Activated naive CD4-positive, alpha-beta T cell treated with anti-CD3 and anti-CD28 coated beads for 36 hours (primary cell): ENCODE measurements around the gene SYVN1. TPM values are rescaled to one million over a fixed set of nuclear protein-coding genes. Genes with fewer than 3 reads are reported as not detected.
"Not testable (repeated sequence)": the region's sequence is repeated elsewhere in the genome, so short reads cannot be mapped to it uniquely, and the experiment has no call there.

Source experiments
- CTCF ChIA-PET: fragments of 350-600 bp; sonication (Branson Sonifier 250); formaldehyde crosslinking; loops from one replicate; lab custom pipeline; 2021; ENCODE audit warnings: antibody characterized with exemption; lab: Charles Lee
- DNase-seq: peaks from one replicate; pipeline ENCODE4 v3.0.0-alpha.2; 2020
- H3K27ac Mint-ChIP-seq: one replicate; pipeline ENCODE4 v1.8.0; 2021; ENCODE audit warnings: mild to moderate bottlenecking, mixed read lengths
- H3K27me3 Mint-ChIP-seq: one replicate; pipeline ENCODE4 v1.8.0; 2021; ENCODE audit warnings: low read depth, mixed read lengths
- H3K36me3 Mint-ChIP-seq: one replicate; pipeline ENCODE4 v1.8.0; 2021; ENCODE audit warnings: low read depth, mixed read lengths
- H3K4me1 Mint-ChIP-seq: one replicate; pipeline ENCODE4 v1.8.0; 2021; ENCODE audit warnings: low read depth, mixed read lengths
- H3K4me3 Mint-ChIP-seq: one replicate; pipeline ENCODE4 v1.8.0; 2021; ENCODE audit warnings: mild to moderate bottlenecking, moderate library complexity, mixed read lengths
- H3K9me3 Mint-ChIP-seq: one replicate; pipeline ENCODE4 v1.8.0; 2021; ENCODE audit warnings: mixed read lengths
- intact Hi-C: fragments of 100-400 bp; cut with micrococcal nuclease; formaldehyde crosslinking; loops from one replicate; pipeline ENCODE4 v1.15.1; 2023
- total RNA-seq, 2 experiments: library from RNA; stranded (reverse); gene quantifications; one replicate each; pipeline ENCODE4 v1.2.3, GENCODE V29; 2021

SYVN1 gene
- total RNA-seq, 2 experiments from 2014 or later = 19.0 to 19.2 TPM

GRCh38 chr11:65166893-65167292 is 32.6 kb upstream of the SYVN1 start:
- CTCF ChIA-PET = no interaction called here

GRCh38 chr11:65165410-65166317 is 31.3 kb upstream of the SYVN1 start:
- H3K9me3 Mint-ChIP-seq = no peaks in the 10 kb centered on the region
- H3K4me1 Mint-ChIP-seq = peaks cover 2% of the 10 kb centered on the region
- no peak overlapping the region for H3K27ac Mint-ChIP-seq
- intact Hi-C loops = loop anchor here (2.0 kb wide), 1 partner anchor 23 kb away; no protein-coding TSS in a partner anchor
- H3K36me3 Mint-ChIP-seq = no peaks in the 10 kb centered on the region
- no peaks in the 10 kb centered on the region for H3K27me3 Mint-ChIP-seq
- no peak for DNase-seq
- CTCF ChIA-PET = no interaction called here
- no peak overlapping the region for H3K4me3 Mint-ChIP-seq

More at GRCh38 chr11:65166893-65167292, 32.6 kb upstream of the SYVN1 start:
- Mint-ChIP-seq H3K36me3 (no peaks in the 10 kb centered on the region), H3K27me3 (no peaks in the 10 kb centered on the region), H3K4me3 (no peak overlapping the region), H3K27ac (no peak overlapping the region), H3K9me3 (no peaks in the 10 kb centered on the region), H3K4me1 (peaks cover 2% of the 10 kb centered on the region)
- intact Hi-C loops = loop anchor here (2.0 kb wide), 1 partner anchor 24 kb away; no protein-coding TSS in a partner anchor
- no peak for DNase-seq

- CTCF ChIA-PET = no interaction called here
- no peak overlapping the region for H3K4me3 Mint-ChIP-seq
- intact Hi-C loops = no loop called here
These were observed 29.4 kb upstream of the SYVN1 start for GRCh38 chr11:65163684-65164083.

GRCh38 chr11:65160643-65161042 is 26.3 kb upstream of the SYVN1 start:
- H3K4me3 Mint-ChIP-seq = no peak overlapping the region
- intact Hi-C loops = no loop called here
- no peak overlapping the region for H3K27ac Mint-ChIP-seq
- no peaks in the 10 kb centered on the region for H3K9me3 Mint-ChIP-seq
- H3K36me3 Mint-ChIP-seq = no peaks in the 10 kb centered on the region
- H3K4me1 Mint-ChIP-seq = no peaks in the 10 kb centered on the region
- CTCF ChIA-PET = no interaction called here
- H3K27me3 Mint-ChIP-seq = no peaks in the 10 kb centered on the region
- DNase-seq = no peak

More at GRCh38 chr11:65163684-65164083, 29.4 kb upstream of the SYVN1 start:
- DNase-seq = no peak
- H3K36me3 Mint-ChIP-seq = no peaks in the 10 kb centered on the region
- no peak overlapping the region for H3K27ac Mint-ChIP-seq
- peaks cover 2% of the 10 kb centered on the region for H3K4me1 Mint-ChIP-seq
- no peaks in the 10 kb centered on the region for H3K9me3 Mint-ChIP-seq
- H3K27me3 Mint-ChIP-seq = no peaks in the 10 kb centered on the region

GRCh38 chr11:65159012-65159411 is 24.7 kb upstream of the SYVN1 start:
- DNase-seq = no peak
- no peaks in the 10 kb centered on the region for H3K9me3 Mint-ChIP-seq
- no peaks in the 10 kb centered on the region for H3K27me3 Mint-ChIP-seq
- intact Hi-C loops = no loop called here
- no peak overlapping the region for H3K4me3 Mint-ChIP-seq
- CTCF ChIA-PET = no interaction called here
- no peaks in the 10 kb centered on the region for H3K36me3 Mint-ChIP-seq
- no peak overlapping the region for H3K27ac Mint-ChIP-seq
- H3K4me1 Mint-ChIP-seq = no peaks in the 10 kb centered on the region

- intact Hi-C loops = no loop called here
- H3K36me3 Mint-ChIP-seq = no peaks in the 10 kb centered on the region
- CTCF ChIA-PET = interaction anchor here (0.6 kb wide), 2 partner anchors 23 to 85 kb away, joined by 3 read pairs; partner anchors contain the start of gene SYVN1
- H3K9me3 Mint-ChIP-seq = no peaks in the 10 kb centered on the region
- H3K4me3 Mint-ChIP-seq = no peak overlapping the region
- no peaks in the 10 kb centered on the region for H3K4me1 Mint-ChIP-seq
- H3K27me3 Mint-ChIP-seq = no peaks in the 10 kb centered on the region
- H3K27ac Mint-ChIP-seq = no peak overlapping the region
- DNase-seq = no peak
These were observed 23.0 kb upstream of the SYVN1 start for GRCh38 chr11:65157336-65157735.

GRCh38 chr11:65156926-65157325 is 22.6 kb upstream of the SYVN1 start:
- no peaks in the 10 kb centered on the region for H3K36me3 Mint-ChIP-seq
- H3K27me3 Mint-ChIP-seq = no peaks in the 10 kb centered on the region
- H3K4me3 Mint-ChIP-seq = no peak overlapping the region
- CTCF ChIA-PET = no interaction called here
- H3K9me3 Mint-ChIP-seq = no peaks in the 10 kb centered on the region
- H3K27ac Mint-ChIP-seq = no peak overlapping the region
- DNase-seq = no peak
- intact Hi-C loops = no loop called here
- H3K4me1 Mint-ChIP-seq = no peaks in the 10 kb centered on the region

GRCh38 chr11:65156256-65156655 is 21.9 kb upstream of the SYVN1 start:
- H3K36me3 Mint-ChIP-seq = no peaks in the 10 kb centered on the region
- no peak overlapping the region for H3K4me3 Mint-ChIP-seq
- no peak for DNase-seq
- CTCF ChIA-PET = no interaction called here
- H3K9me3 Mint-ChIP-seq = no peaks in the 10 kb centered on the region
- intact Hi-C loops = no loop called here
- H3K27me3 Mint-ChIP-seq = no peaks in the 10 kb centered on the region
- no peak overlapping the region for H3K27ac Mint-ChIP-seq
- no peaks in the 10 kb centered on the region for H3K4me1 Mint-ChIP-seq

GRCh38 chr11:65152122-65152521 is 17.8 kb upstream of the SYVN1 start:
- no peak for DNase-seq
- intact Hi-C loops = no loop called here
- Mint-ChIP-seq H3K27ac (no peak overlapping the region), H3K36me3 (no peaks in the 10 kb centered on the region), H3K4me3 (no peak overlapping the region), H3K27me3 (no peaks in the 10 kb centered on the region), H3K9me3 (no peaks in the 10 kb centered on the region), H3K4me1 (no peaks in the 10 kb centered on the region)
- CTCF ChIA-PET = no interaction called here

- Mint-ChIP-seq H3K4me1 (no peaks in the 10 kb centered on the region), H3K27ac (no peak overlapping the region), H3K9me3 (no peaks in the 10 kb centered on the region), H3K36me3 (no peaks in the 10 kb centered on the region), H3K4me3 (no peak overlapping the region), H3K27me3 (no peaks in the 10 kb centered on the region)
- DNase-seq = no peak
- CTCF ChIA-PET = no interaction called here
- intact Hi-C loops = no loop called here
These were observed 17.1 kb upstream of the SYVN1 start for GRCh38 chr11:65151331-65151899.

- CTCF ChIA-PET = no interaction called here
- Mint-ChIP-seq H3K9me3 (no peaks in the 10 kb centered on the region), H3K4me1 (no peaks in the 10 kb centered on the region), H3K36me3 (no peaks in the 10 kb centered on the region), H3K4me3 (no peak overlapping the region), H3K27ac (no peak overlapping the region), H3K27me3 (no peaks in the 10 kb centered on the region)
- intact Hi-C loops = no loop called here
- peak; percentile 45 for DNase-seq
These were observed 16.4 kb upstream of the SYVN1 start for GRCh38 chr11:65150509-65151299.

GRCh38 chr11:65150131-65150508 is 15.8 kb upstream of the SYVN1 start:
- H3K9me3 Mint-ChIP-seq, DNase-seq, CTCF ChIA-PET, H3K4me1 Mint-ChIP-seq, H3K36me3 Mint-ChIP-seq, H3K27me3 Mint-ChIP-seq, H3K27ac Mint-ChIP-seq, H3K4me3 Mint-ChIP-seq, intact Hi-C loops: not testable (repeated sequence)
